Neural cell (in vitro differentiated cells): ENCODE data around the gene IFI6. TPM values are rescaled to one million over a fixed set of nuclear protein-coding genes. Genes with fewer than 3 reads are reported as not detected.

Experiments
- H2AFZ ChIP-seq: fragments of 200-600, 300-800 bp; sonication (generic), shearing (Covaris generic); 2 replicates; pipeline ENCODE4 v1.6.0; 2014; ENCODE audit warnings: low read depth, mild to moderate bottlenecking, antibody characterized with exemption, low read length, moderate library complexity
- H3F3A ChIP-seq: fragments of 200-600 bp; shearing (Covaris generic); 2 replicates; pipeline ENCODE4 v1.6.1; 2016; ENCODE audit warnings: mild to moderate bottlenecking, moderate library complexity, mixed read lengths, antibody characterized with exemption, low read length; ENCODE audit not compliant: insufficient read depth, poor library complexity, severe bottlenecking
- H3K27ac ChIP-seq: fragments of 200-600, 300-800 bp; sonication (generic), shearing (Covaris generic); 2 replicates; pipeline ENCODE4 v1.5.1; 2014; ENCODE audit warnings: mild to moderate bottlenecking, low read length, moderate library complexity
- H3K27me3 ChIP-seq: fragments of 300-800, 200-600 bp; sonication (generic), shearing (Covaris generic); 2 replicates; pipeline ENCODE4 v1.6.0; 2014; ENCODE audit warnings: mild to moderate bottlenecking, low read depth, low read length, moderate library complexity; ENCODE audit not compliant: insufficient read depth
- H3K36me3 ChIP-seq: fragments of 300-800, 200-600 bp; sonication (generic), shearing (Covaris generic); 2 replicates; pipeline ENCODE4 v1.5.1; 2014; ENCODE audit warnings: mild to moderate bottlenecking, antibody characterized with exemption, low read length, moderate library complexity; ENCODE audit not compliant: insufficient read depth
- H3K4me2 ChIP-seq: fragments of 300-800, 200-600 bp; sonication (generic), shearing (Covaris generic); 2 replicates; pipeline ENCODE4 v1.6.0; 2014; ENCODE audit warnings: mild to moderate bottlenecking, low read length
- H3K4me3 ChIP-seq: fragments of 300-800, 200-600 bp; sonication (generic), shearing (Covaris generic); 2 replicates; pipeline ENCODE4 v1.5.1; 2014; ENCODE audit warnings: mild to moderate bottlenecking, low read length, moderate library complexity
- H3K79me2 ChIP-seq: fragments of 200-600 bp; shearing (Covaris generic); replicated peaks from 2 replicates; pipeline ENCODE4 v1.6.0; 2014; ENCODE audit warnings: mild to moderate bottlenecking, low read length, moderate library complexity; ENCODE audit not compliant: insufficient read depth
- H3K9ac ChIP-seq: fragments of 300-800, 200-600 bp; sonication (generic), shearing (Covaris generic); 2 replicates; pipeline ENCODE4 v1.6.1; 2016; ENCODE audit warnings: mild to moderate bottlenecking, low read length, mixed read lengths
- H3K9me2 ChIP-seq: fragments of 200-600 bp; shearing (Covaris generic); 2 replicates; pipeline ENCODE4 v1.6.1; 2016; ENCODE audit warnings: mild to moderate bottlenecking, low read length, mixed read lengths; ENCODE audit not compliant: insufficient read depth
- H3K9me3 ChIP-seq: fragments of 200-600, 300-800 bp; sonication (generic), shearing (Covaris generic); 2 replicates; pipeline ENCODE4 v1.6.1; 2016; ENCODE audit warnings: mild to moderate bottlenecking, mixed run types, low read length, moderate library complexity, mixed read lengths
- H4K20me1 ChIP-seq: fragments of 200-600 bp; shearing (Covaris generic); 2 replicates; pipeline ENCODE4 v1.6.1; 2016; ENCODE audit warnings: mild to moderate bottlenecking, mixed run types; ENCODE audit not compliant: insufficient read depth
- EP300 ChIP-seq: fragments of 450-650 bp; conservative IDR thresholded peaks from 2 replicates; pipeline ENCODE4 v1.6.1; 2014; ENCODE audit warnings: antibody characterized with exemption, mild to moderate bottlenecking, moderate library complexity; ENCODE audit not compliant: poor library complexity, severe bottlenecking
- EZH2 ChIP-seq: fragments of 200-600, 300-800 bp; shearing (Covaris generic), sonication (generic); IDR thresholded peaks from 2 replicates; pipeline ENCODE4 v1.6.1; 2014; ENCODE audit warnings: antibody characterized with exemption, low read length, borderline replicate concordance, mild to moderate bottlenecking; ENCODE audit not compliant: insufficient read depth, poor library complexity, severe bottlenecking
- MXI1 ChIP-seq: fragments of 450-650 bp; conservative IDR thresholded peaks from 2 replicates; pipeline ENCODE4 v1.6.1; 2014; ENCODE audit warnings: antibody characterized with exemption, mild to moderate bottlenecking; ENCODE audit not compliant: poor library complexity, severe bottlenecking
- POLR2AphosphoS5 ChIP-seq: IDR thresholded peaks from 2 replicates; pipeline ENCODE4 v1.6.1; 2012
- RAD21 ChIP-seq: fragments of 450-650 bp; conservative IDR thresholded peaks from 2 replicates; pipeline ENCODE4 v1.6.1; 2014; ENCODE audit warnings: antibody characterized with exemption, mild to moderate bottlenecking, moderate library complexity
- SMC3 ChIP-seq: fragments of 450-650 bp; conservative IDR thresholded peaks from 2 replicates; pipeline ENCODE4 v1.6.1; 2014; ENCODE audit warnings: antibody characterized with exemption, mild to moderate bottlenecking, moderate library complexity; ENCODE audit not compliant: poor library complexity
- TAF1 ChIP-seq: IDR thresholded peaks from 2 replicates; pipeline ENCODE4 v1.6.1; 2012; ENCODE audit warnings: low read depth
- polyA plus RNA-seq: library from polyadenylated mRNA; depleted of rRNA; stranded (reverse); fragments of >200 nt; gene quantifications from 2 replicates; pipeline ENCODE4 v1.2.3, GENCODE V29; 2014
- TF ChIP-seq, protein P1 (sequence below): IDR thresholded peaks from 2 replicates; pipeline ENCODE4 v1.6.1; 2012; ENCODE audit warnings: borderline replicate concordance
- TF ChIP-seq, protein P2 (sequence below): fragments of 450-650 bp; IDR thresholded peaks from 2 replicates; pipeline ENCODE4 v1.5.1; 2014; ENCODE audit warnings: antibody characterized with exemption, mild to moderate bottlenecking, moderate library complexity; ENCODE audit not compliant: poor library complexity, severe bottlenecking

IFI6 gene
- polyA plus RNA-seq, 1 donor from 2014 or later = 0.35 TPM

DNA sequence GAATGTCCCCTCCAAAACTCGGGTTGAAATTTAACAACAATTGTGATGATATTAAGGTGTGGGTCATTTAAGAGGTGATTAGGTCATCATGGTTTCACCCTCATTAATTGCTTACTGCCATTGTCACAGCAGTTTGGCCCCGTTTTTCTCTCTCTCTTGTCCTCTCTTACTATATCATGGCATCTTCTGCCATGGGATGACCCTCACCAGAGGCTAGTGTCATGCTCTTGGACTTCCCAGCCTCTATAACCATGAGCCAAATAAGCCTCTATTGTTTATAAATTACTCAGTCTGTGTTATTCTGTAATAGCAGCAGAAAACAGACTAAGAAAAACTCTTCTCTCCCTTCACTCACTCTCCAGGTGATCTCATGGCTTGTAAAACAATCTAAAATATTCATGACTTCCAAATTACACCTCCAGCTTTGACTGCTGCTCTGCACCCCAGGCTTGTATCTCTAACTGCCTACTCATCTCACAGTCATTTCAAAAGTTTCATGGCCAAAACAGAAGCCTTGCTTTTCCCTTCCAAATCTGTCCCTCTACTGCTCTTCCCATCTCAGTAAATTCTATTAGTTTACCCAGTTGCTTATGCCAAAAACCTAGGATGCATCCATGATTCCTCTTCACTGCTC, 44.4 kb upstream of the IFI6 start:
- no peak for TF ChIP-seq TAF1
- no peak for TF ChIP-seq EP300
- TF ChIP-seq, protein P1, sequence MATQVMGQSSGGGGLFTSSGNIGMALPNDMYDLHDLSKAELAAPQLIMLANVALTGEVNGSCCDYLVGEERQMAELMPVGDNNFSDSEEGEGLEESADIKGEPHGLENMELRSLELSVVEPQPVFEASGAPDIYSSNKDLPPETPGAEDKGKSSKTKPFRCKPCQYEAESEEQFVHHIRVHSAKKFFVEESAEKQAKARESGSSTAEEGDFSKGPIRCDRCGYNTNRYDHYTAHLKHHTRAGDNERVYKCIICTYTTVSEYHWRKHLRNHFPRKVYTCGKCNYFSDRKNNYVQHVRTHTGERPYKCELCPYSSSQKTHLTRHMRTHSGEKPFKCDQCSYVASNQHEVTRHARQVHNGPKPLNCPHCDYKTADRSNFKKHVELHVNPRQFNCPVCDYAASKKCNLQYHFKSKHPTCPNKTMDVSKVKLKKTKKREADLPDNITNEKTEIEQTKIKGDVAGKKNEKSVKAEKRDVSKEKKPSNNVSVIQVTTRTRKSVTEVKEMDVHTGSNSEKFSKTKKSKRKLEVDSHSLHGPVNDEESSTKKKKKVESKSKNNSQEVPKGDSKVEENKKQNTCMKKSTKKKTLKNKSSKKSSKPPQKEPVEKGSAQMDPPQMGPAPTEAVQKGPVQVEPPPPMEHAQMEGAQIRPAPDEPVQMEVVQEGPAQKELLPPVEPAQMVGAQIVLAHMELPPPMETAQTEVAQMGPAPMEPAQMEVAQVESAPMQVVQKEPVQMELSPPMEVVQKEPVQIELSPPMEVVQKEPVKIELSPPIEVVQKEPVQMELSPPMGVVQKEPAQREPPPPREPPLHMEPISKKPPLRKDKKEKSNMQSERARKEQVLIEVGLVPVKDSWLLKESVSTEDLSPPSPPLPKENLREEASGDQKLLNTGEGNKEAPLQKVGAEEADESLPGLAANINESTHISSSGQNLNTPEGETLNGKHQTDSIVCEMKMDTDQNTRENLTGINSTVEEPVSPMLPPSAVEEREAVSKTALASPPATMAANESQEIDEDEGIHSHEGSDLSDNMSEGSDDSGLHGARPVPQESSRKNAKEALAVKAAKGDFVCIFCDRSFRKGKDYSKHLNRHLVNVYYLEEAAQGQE = no peak
- no peak for TF ChIP-seq EZH2
- TF ChIP-seq RAD21 = no peak
- TF ChIP-seq MXI1 = no peak
- TF ChIP-seq, protein P2, sequence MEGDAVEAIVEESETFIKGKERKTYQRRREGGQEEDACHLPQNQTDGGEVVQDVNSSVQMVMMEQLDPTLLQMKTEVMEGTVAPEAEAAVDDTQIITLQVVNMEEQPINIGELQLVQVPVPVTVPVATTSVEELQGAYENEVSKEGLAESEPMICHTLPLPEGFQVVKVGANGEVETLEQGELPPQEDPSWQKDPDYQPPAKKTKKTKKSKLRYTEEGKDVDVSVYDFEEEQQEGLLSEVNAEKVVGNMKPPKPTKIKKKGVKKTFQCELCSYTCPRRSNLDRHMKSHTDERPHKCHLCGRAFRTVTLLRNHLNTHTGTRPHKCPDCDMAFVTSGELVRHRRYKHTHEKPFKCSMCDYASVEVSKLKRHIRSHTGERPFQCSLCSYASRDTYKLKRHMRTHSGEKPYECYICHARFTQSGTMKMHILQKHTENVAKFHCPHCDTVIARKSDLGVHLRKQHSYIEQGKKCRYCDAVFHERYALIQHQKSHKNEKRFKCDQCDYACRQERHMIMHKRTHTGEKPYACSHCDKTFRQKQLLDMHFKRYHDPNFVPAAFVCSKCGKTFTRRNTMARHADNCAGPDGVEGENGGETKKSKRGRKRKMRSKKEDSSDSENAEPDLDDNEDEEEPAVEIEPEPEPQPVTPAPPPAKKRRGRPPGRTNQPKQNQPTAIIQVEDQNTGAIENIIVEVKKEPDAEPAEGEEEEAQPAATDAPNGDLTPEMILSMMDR = no peak
- TF ChIP-seq SMC3 = no peak

GRCh38 chr1:27713869-27714513, 42.0 kb upstream of the IFI6 start:
- Histone ChIP-seq H3K9me2 (no peaks in the 10 kb centered on the region), H3K27me3 (no peaks in the 10 kb centered on the region), H3F3A (no peaks in the 10 kb centered on the region), H3K27ac (no peak overlapping the region), H3K4me3 (no peak overlapping the region), H3K79me2 (no peaks in the 10 kb centered on the region), H3K9ac (no peak overlapping the region), H3K4me2 (no peak overlapping the region), H3K36me3 (no peaks in the 10 kb centered on the region), H4K20me1 (no peaks in the 10 kb centered on the region), H2AFZ (no peak overlapping the region), H3K9me3 (no peaks in the 10 kb centered on the region)
- TF ChIP-seq, protein P2 = no peak
- no peak for TF ChIP-seq SMC3
- TF ChIP-seq POLR2AphosphoS5 = no peak
- TF ChIP-seq TAF1 = no peak
- no peak for TF ChIP-seq EZH2
- TF ChIP-seq, protein P1 = no peak
- no peak for TF ChIP-seq MXI1
- no peak for TF ChIP-seq EP300
- TF ChIP-seq RAD21 = no peak

More for the DNA sequence above, 44.4 kb upstream of the IFI6 start:
- no peaks in the 10 kb centered on the region for H3K79me2 ChIP-seq
- no peak overlapping the region for H3K4me3 ChIP-seq
- H4K20me1 ChIP-seq = no peaks in the 10 kb centered on the region
- H3K4me2 ChIP-seq = no peak overlapping the region
- H3K27ac ChIP-seq = no peak overlapping the region
- H3F3A ChIP-seq = no peaks in the 10 kb centered on the region
- no peaks in the 10 kb centered on the region for H3K9me3 ChIP-seq
- no peaks in the 10 kb centered on the region for H3K9me2 ChIP-seq
- no peaks in the 10 kb centered on the region for H3K36me3 ChIP-seq
- H3K27me3 ChIP-seq = no peaks in the 10 kb centered on the region
- no peak overlapping the region for H2AFZ ChIP-seq
- H3K9ac ChIP-seq = no peak overlapping the region
